ENCODE measurements around the gene THNSL1. TPM values are rescaled to one million over a fixed set of nuclear protein-coding genes. Genes with fewer than 3 reads are reported as not detected.

THNSL1 gene
- total RNA-seq, 6 experiments from 2014 or later: 4.9 to 13.6 (median 7.6) TPM

GRCh38 chr10:25075825-25076224 is 59.4 kb downstream of the THNSL1 start:
- Histone ChIP-seq H3K27me3 (no peaks in the 10 kb centered on the region), H3K27ac (no peak overlapping the region), H3K4me3 (no peak overlapping the region), H3K9me3 (no peaks in the 10 kb centered on the region), H3K36me3 (no peaks in the 10 kb centered on the region), H3K4me1 (peaks cover 0 to 28% (median 2%) of the 10 kb centered on the region in 4 donors)
- TF ChIP-seq POLR2A (IDR thresholded peaks at IDR 0.05) (no peak), CTCF (IDR thresholded peaks at IDR 0.05) (no peak)
- intact Hi-C loops (cut with DNase I): no loop called here
- WGBS (ENCODE audit: insufficient coverage, low coverage, low lambda C conversion rate, missing lambda C conversion rate): 90% methylated on average over 4 of the region's 4 CpGs
- DNase-seq (no peak), ATAC-seq (no peak)

Other genes starting within 250 kb of the THNSL1 start
- 1 to 10 TPM in 3 of 6 experiments, under 1 TPM in 2, not detected in 1; 0.76 to 3.5 (median 1.1) TPM for gene PRTFDC1, start 64.0 kb upstream of the THNSL1 start, total RNA-seq
- under 1 TPM; 0.15 to 1.00 (median 0.27) TPM for gene ENKUR, start 454 bp upstream of the THNSL1 start, total RNA-seq
- gene GPR158, start 158.4 kb downstream of the THNSL1 start, total RNA-seq: under 1 TPM in 2 of 6 experiments, not detected in 4; 0.04 to 0.14 TPM